Colon (tissue), 2 donors: ENCODE measurements around the gene MINDY4.

Source experiments
- FAIRE-seq: peaks from 2 replicates; lab custom pipeline; 2012; peaks lifted over from hg19 to GRCh38; lab: Jason Lieb, UNC
- donor health status: control.
- donor health status: control.

The MINDY4 gene

DNA sequence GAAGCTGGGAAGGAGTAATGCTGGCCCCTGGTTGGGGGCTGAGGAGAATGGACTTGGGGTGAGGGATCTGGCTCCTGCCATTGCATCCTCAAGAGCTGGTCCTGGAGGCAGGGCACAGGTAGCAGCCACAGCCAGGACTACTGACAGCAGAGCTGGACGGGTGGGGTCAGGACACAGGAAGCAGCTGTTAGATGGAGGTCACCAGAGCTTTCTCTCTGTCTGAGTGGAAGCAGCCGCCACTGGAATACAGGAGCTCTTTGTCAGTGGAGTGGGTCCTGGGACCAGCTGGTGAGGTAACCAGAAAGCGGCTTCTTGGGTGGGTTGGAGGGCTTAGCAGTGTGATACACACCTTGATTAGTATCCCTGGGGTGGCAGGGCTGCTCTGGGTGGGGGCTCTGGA lies 82.4 kb downstream of the MINDY4 start:
- no peak for FAIRE-seq

DNA sequence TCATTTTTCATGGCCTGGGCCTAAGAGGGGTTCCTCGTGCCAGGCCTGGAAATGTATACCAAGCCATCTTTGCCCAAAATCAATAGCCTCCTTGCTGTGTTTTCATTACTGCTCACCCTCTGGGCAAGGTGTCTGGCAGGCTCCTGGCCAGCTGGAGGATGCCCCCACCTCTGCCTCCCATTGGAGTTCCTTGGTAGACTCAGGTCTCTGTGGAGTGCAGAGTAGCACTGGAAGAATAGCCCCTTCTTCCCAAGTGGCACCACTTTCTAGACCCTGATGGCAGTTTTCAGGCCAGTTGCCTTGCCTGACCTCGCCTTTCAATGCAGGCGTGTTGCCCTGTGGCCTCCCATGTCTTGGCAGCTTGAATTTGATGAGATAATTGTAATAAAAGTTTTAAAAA lies 84.7 kb downstream of the MINDY4 start:
- no peak for FAIRE-seq

DNA sequence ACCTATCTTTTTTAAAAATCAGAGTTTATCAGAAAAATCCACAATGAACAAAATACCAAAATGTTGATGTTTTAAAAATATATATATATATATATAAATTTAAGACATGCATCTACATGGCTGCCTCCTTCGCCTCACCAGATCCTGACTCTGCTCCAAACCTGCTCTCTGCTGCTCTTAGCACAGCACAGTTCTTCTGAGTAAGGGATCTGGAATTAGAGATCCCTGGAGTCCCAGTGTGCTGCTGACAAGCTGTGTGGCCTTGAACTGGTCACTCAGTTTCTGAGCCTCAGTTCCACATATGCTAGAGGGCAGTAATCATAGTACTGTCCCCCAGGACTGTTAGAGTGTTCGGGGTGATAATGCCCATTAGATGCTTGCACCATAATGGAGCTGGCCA lies 87.4 kb downstream of the MINDY4 start:
- no peak for FAIRE-seq

DNA sequence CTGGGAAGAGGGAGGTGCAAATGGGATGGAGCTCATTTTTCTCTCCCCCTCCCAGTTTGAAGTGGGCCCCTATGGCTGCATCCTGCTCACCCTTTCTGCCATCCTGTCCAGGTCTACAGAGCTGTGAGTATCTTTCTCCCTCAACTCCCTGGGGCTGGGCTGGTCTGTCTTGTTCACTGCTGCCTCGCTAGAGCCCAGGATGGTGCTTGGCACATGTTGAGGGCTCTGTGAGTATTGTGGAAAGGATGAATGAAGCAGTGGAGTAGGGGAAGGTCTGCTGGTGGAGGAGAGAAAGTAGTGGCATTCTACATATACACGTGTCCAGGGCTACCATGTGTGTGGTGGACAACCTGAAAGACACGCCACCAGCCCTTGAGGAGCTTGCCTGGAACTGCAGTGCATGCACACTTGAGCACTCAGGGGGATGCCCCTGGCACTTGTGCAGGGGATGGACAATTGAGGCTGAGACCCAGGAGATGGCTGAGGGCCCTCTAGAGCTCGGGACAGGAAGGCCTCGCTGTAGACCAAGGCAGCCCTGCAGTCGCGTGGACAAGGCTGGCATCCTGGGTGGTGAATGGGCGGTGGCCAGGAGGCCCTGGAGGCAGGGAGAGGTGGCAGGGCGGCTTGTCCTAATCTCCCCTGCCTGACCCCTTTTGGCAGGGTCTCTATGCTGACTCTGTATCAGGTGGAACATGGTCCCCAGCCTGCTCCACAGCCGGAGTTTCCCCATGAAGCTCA lies 88.2 kb downstream of the MINDY4 start:
- FAIRE-seq, result no peak

DNA sequence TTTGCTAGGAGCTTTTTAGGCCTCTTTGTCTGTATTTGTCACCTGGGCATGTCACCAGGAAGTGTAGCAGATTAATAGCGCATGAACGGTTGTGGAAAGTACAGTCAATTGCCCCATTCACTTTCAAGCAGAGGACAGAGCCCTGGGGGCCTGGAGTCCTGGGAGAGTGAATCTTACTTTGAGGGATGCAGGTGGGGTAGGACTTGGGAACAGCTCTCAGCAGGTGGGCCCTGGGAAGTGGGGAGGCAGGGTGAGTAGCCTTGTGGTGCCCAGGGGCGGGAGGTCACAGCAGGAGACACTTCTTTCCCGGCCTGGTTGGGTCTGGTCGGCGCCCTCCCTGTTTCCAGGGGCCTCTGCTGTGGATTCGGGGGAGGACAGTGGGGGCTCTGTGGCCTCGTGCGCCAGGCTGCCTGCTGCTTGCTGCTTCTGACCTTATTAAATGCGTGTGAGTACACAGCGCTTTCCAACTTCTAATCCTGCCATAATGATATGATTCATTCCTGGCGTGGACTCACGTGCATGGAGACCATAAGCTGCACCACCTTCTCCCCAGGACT lies 88.8 kb downstream of the MINDY4 start:
- FAIRE-seq, result no peak

DNA sequence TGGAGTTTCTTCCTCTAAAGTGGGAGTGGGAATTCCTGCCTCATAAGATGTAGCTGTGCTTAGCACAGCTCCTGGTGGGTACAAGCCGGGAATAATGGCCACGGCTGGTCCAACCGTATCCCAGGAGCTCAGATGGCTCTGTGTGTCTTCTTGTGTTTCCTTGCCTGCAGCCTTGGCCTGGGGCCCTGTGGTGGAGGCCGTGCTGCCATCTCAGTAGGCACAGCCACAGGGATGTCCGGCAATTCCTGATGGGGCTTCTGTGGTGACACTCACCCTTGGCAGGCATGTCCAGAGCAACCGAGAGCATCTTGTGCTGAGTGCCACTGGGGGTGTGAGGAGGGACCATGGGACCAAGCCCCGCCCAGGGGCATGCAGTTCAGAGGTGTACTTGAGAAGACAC lies 90.4 kb downstream of the MINDY4 start:
- no peak for FAIRE-seq

DNA sequence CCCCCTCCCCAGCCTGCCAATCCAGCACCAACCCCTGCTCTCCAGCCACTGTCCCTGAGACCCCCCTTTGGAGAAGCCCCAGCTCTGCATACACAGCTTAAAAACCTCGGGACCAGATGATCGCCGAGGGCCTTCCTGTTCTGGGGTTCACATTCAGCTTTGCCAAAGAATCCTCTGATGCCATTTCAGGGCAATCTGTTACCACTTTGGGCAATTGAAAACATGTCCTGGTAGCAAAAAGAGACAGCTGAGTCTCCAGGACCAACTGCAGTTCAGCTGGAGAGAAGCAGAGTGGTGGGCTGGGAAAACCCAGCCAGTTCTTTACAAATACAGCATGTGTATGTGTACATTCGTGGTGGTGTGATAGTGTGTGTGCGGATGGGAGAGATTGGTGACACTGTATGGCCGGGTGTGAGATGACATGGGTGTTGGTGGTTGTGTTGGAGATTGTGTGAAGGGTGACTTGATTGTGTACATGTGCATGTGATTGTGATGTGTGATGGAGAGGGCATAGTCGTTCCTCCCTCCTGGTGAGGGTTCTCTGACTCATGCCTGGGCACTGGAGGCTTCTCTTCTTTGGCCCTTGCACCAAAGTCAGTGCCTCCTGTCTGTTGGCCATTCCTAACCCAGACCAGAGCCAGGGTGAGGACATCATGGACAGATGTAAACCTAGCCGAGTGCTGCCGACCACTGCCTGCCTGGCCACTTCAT lies 91.9 kb downstream of the MINDY4 start:
- no peak for FAIRE-seq

DNA sequence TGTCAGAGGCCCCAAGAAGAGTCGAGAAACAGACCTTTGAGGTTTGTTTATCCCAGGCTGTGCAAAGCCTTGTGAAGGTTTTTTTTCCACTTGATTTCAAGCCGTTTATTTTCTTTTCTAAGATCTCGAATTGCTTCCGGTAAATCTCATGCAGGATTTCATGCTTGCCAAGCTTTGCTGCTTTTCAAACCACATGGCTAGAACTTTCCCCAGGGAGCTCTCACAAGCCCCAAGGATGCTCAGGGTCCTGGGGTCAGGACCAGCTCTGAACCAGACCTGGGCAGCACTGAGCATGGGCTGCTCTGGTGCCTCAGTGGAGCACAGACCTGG lies 92.5 kb downstream of the MINDY4 start:
- no peak for FAIRE-seq

DNA sequence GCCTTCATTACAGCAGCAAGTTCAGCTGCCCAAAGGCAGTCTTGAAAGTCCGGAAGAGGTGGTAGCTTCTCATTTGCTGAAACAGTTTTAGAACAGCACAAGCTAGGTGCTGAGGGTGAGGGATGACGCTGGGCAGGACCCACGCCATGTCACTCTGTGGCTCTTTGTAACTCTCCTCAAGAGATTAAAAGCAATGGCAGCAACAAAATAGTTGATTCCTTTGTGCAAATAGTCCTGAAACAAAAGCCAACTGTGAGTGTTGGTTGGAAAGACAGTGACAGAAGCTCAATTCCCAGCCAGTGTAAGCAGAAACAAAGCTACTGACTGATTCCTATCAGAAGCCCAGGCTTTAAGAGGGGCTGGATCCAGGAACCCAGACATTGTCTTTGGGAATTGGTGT lies 92.9 kb downstream of the MINDY4 start:
- FAIRE-seq, result no peak

DNA sequence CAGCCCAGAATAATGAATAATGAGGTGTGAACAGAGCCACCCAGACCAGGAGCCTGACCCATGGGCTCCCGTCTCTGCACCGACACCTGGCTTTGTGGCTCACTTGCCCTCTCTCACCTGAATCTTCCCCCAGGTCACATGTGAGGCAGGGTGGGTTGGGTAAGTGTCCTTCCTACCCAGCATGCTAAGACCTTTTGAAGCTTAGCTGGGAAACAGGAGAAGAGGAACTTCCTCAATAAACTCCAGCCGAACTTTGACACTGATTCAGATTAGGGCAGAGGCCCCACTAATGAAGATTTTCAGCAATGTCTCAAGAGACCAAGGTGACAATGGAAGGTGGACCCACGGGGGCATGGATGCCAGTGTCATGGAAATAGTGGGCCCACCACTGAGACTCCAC lies 93.9 kb downstream of the MINDY4 start:
- FAIRE-seq, result no peak

DNA sequence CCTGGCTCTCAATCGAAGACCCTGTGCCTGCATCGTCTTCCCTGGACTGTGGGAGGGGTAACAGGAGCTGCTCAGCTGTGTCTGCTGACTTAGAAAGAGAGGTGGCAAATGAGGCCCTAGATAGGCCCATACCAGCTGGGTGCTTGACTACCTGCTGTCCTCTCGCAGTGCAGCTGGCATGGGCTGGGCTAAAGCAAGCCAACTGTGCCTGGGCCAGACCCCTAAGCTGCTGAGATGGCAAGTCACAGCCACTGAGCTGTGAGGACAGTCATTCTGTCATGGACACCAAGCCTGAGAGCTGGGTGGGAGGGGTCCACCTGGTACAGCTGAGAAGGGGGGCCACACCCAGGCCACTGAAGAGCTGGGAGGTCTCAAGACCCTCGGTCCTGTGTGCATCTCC lies 94.6 kb downstream of the MINDY4 start:
- FAIRE-seq, result no peak

DNA sequence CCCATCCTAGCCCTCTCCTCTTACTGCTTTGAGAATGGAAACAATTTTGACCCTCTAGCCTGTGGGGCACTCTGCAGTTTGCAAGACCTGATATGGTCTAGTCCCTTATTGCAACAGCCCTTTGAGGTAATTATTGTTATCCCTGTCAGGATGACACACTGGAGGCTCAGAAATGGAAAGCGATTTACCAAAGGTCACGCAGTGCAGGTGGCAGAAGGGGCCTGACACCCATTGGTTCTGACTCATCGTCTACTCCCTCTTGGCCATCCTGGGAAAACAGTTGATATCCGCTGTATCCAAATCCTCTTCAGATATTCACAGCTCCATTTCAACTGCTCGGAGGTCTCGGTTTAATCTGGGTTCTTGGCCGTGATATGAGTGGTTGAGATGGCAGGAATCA lies 95.7 kb downstream of the MINDY4 start:
- FAIRE-seq, result no peak

DNA sequence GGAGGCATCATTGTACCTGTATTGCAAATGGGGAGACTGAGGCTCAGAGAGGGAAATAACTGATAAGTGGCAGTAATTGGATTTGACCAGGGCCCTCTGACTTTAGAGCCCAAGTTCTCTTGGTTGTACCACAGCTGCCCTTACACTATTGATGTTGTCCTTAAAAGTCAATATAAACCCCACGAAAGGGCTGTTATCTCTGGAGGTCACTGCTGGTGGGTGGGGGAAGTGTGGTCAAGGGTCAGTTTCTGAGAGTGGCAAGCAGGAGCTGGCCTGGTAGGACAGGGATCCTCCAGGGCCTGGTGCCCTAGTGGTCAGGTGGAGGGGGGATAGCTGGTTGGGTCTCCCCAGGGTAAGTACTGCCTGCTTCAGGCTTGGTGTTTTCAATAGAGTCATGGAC lies 96.3 kb downstream of the MINDY4 start:
- FAIRE-seq, result no peak

DNA sequence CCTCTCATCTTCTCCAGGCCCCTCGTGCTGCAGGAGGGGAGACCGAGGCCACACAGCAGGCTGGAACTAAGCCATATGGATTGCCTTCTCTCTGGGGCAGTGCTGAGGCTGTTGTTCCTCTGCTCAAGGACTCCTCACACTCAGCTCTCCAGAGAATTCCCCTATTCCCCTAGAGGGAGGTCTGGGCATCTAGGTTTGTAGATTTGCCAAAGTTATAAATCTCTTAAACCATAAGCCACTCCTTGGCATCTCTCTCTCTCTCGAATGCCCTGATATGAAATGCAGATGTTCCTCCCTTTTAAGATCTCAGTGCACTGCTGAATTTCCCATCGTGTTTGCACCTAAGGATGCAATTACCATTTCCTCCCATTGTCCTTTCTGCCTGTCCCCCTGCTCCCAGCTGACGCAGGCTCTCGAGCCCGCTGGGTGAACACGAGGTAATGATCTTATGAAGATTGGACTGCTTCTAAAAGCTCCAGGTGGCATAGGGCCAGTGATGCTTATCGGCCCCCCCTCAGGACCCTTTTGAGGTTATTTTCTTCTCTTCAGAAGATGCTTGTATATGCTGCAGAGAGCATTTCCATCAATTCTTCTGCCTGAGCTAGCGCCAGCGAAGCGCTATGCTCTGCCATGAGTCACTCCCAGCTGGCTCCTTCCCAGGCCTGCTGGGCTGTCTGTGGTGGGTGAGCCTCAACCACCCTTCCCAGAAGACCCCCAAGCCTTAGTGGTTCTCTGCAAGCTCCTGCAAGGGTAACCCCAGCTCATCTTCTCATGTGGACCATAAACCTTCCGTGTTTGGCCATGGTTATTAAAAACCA lies 98.8 kb downstream of the MINDY4 start:
- no peak for FAIRE-seq

DNA sequence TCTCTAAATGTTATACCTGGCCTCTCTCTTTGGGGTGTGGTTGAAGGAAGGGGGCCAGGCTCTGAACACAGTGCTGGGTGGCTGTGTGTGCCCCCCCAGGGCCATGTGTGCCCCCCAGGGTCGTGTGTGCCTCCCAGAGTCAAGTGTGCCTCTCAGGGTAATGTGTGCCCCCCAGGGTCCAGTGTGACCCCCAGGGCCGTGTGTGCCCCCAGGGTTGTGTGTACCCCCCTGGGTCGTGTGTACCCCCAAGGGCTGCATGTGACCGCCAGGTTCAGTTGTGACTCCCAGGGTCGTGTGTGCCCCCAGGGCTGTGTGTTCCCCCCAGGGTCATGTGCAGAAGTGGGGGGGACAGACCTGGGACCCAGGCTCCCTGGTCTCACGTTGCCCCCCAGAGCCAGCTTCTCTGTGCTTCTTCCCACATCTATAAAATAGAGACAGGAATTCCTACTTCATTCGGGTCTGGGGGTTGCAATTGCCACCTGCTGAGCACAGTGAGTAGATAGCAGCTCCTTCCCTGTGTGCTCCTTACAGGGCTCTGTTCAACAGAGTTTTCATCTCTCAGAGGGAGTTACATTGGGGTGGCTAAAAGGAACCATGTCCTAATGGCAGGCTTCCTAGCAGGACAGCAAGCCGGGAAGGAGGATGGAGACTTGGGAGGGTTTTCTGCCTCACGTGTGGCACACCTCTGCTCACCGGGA lies 99.8 kb downstream of the MINDY4 start:
- FAIRE-seq, result no peak

DNA sequence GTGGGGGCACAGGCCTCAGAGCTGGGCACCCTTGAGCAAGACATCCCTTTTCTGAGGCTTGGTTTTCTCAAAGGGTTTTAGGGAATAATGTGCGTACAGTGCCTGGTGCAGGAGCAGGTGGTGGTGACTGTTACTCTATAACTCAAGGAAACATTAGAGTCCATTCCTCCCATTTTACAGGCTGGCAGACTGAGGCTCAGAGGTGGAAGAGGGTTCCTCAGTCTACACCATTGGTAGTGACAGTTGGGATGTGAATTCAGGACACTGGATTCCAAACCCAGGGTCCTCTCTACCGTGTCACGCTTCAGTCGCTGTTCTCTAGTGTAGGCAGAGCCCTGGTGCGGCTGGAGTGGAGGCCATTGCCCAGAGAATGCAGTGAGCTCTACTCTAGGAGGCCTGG lies 100.4 kb downstream of the MINDY4 start:
- no peak for FAIRE-seq

DNA sequence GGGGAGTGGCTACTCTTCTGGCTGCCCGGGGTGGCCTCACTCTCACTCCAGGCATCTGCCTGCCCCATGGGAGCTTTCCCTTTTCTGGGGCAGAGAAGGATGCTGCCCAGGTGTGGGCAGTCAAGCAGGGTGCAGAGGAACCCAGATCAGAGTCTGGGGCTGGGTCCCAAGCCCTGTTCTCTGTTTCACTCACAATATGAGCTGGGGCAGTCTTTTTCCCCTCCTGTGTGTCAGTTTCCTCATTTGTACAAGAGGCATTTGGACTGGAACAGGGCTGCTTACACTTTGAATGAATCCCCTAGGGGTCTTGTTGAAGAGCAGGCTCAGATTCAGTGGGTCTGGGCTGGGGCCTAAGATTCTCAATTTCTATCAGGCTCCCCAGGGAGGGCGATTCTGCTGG lies 102.0 kb downstream of the MINDY4 start:
- FAIRE-seq, result no peak

DNA sequence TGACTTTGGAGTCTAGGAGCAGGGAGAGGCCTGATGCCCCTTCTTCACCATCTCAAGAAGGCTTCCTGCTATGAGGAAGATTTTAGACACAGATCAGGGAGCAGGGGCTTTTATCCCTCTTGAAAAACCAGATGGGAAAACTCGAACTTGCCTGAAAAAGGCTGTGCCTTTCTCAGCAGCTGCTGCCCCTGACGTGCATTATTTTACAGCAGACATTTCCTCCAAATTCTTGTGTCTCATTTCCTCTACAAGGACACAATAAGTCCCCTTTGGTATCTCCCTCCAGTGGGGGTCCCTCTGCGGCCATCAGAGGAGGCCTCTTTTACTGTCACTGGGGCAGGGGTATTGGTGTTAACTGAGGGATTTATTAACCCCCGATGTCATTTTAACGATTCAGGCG lies 102.4 kb downstream of the MINDY4 start:
- no peak for FAIRE-seq

DNA sequence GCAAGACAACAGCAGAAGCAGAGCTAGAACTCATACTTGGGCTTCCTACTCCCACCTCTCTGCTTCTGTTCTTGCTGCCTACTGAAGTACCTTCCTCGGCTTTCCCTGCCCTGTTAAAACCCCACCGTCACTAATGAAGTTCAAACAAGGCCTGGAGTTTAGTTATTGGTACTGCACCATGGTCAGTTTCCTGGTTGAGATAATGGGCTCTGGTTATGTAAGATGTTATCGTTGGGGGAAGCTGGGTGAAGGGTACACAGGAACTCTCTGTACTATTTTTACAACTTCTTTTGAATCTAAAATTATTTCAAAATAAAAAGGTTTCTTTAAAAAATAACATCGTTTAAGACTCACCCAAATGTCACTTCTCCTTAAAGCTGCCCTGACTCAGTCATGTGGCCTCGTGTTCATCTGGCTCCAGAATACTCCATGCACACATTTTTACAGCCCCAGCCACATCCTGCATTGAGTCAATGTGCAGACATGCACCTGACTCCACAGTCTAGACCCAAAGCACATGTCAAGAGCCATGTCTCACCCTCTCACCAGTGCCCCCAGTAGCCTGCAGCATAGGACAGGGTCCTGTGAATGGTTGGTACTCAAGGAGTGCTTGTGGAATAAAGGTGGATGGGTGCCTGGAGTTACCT lies 103.6 kb downstream of the MINDY4 start:
- FAIRE-seq, result no peak

DNA sequence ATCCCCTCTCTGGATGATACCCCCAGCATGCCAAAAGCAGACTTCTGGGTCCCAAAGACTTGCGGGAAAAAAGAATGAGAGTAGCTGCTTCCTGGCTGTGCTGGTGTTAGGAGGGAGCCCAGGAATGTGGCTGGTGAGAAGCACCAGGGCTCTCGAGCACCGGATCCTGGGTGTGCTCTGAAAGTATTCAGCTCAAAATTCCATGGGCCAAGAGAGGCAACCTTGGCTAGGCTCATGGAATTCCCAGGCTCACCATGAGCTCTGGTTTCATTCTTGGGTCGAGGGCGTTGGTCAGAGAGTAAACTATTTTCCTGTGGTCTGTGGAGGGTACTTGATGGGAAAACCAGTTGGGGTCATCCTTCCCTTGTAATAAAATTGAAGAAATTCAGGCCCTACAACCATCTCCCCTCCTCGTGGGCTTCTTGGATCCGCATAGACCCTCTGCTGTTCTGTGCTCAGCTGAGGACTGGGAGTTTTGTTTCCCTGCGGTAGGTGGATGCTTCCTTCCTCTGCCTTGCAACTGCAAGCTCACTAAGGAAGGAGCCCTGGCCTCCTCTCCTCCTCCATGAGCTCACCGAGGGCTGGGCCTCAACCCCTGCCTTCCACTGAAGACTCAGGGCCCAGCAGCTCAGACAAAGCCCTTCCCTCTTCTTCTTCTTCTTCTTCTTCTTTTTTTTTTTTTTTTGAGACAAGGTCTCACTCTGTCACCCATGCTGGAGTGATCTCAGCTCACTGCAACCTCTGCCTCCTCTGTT lies 106.0 kb downstream of the MINDY4 start:
- no peak for FAIRE-seq

DNA sequence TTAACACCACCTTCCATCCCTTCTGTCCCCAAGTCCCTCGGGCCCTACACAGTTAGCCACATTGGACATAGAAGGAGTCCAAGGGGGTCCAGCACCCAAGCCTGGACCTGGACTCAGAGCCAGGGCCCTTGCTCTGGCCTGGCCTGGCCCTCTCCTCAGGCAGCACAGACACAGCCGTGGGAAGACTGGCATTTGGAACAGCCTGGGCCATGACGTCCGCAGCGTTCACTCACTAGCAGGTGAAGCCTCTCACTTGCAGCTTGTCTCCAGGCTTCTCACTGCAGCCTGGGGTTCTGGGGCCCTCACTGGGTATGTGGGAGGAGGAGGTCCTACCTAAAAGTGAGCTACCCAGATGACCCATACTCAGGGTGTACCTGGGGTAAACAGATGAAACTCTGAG lies 106.8 kb downstream of the MINDY4 start:
- FAIRE-seq, result no peak
